Measurements from ENCODE around the gene KSR2. TPM values are rescaled to one million over a fixed set of nuclear protein-coding genes. Genes with fewer than 3 reads are reported as not detected.

Gene KSR2
- total and polyA plus RNA-seq, 2 of the 4 experiments (the other 2 are of a cell fraction), result not detected

DNA sequence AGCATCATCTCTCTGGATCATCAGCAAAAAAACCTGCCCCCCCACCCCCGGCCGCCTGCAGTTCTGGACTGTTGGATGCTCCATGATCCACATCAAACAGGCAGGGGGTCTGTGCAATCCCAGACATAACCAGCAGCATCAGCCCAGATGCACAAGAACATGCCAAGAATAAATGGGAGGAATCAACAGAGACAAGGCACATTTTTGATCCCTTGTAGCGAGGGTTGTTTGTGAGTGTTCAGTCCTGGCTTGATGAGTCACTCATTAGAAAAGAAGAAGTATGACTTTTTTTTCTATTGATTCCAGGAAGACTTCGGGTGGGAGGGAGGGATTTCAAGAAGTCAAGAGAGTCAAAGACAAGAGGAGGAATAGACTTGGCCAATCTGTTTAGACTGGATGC, 244.2 kb downstream of the KSR2 start:
- Histone ChIP-seq H4K91ac (ENCODE audit: insufficient read depth, low read depth, low read length) (no peak overlapping the region), H3K79me1 (ENCODE audit: low read depth in 1 of 2, low read length in 2 of 2) (no peaks in the 10 kb centered on the region), H2AFZ (replicated peaks; ENCODE audit: low read length, poor library complexity) (no peak overlapping the region), H2BK5ac (ENCODE audit: low read depth, low read length, poor library complexity, severe bottlenecking) (no peak overlapping the region), H3K36me3 (ENCODE audit: control insufficient read depth, insufficient read depth, low read length) (no peaks in the 10 kb centered on the region), H2BK15ac (ENCODE audit: low read depth, low read length) (no peak overlapping the region), H2BK120ac (ENCODE audit: low read depth, low read length) (no peak overlapping the region), H3K18ac (ENCODE audit: low read depth, low read length) (no peak overlapping the region), H2AK9ac (replicated peaks; ENCODE audit: low read depth, low read length, poor library complexity) (no peak overlapping the region), H3K4me3 (ENCODE audit: insufficient read depth, low read depth, low read length) (no peak overlapping the region), H4K5ac (ENCODE audit: low read depth, low read length) (no peak overlapping the region), H3K27ac (ENCODE audit: insufficient read depth, low read length) (no peak overlapping the region), H3K14ac (replicated peaks; ENCODE audit: low read depth, low read length) (no peak overlapping the region), H3K9me1 (ENCODE audit: insufficient read depth, low read length) (no peaks in the 10 kb centered on the region), H3K4ac (ENCODE audit: low read depth, low read length) (no peak overlapping the region), H2AK5ac (ENCODE audit: low read depth, low read length) (no peak overlapping the region), H3K4me1 (ENCODE audit: control insufficient read depth, insufficient read depth, low read length) (no peaks in the 10 kb centered on the region), H3K9me3 (ENCODE audit: control insufficient read depth, insufficient read depth, low read length) (peaks cover 24% of the 10 kb centered on the region), H3K4me2 (ENCODE audit: low read depth, low read length) (no peak overlapping the region), H3K9ac (ENCODE audit: low read depth, low read length) (no peak overlapping the region), H3K23ac (ENCODE audit: low read depth, low read length) (no peak overlapping the region), H2BK20ac (ENCODE audit: low read depth, low read length) (no peak overlapping the region), H3K27me3 (ENCODE audit: control insufficient read depth, insufficient read depth, low read length) (no peaks in the 10 kb centered on the region), H4K8ac (ENCODE audit: low read depth in 2 of 2, low read length in 2 of 2) (no peak overlapping the region), H4K20me1 (ENCODE audit: insufficient read depth, low read length) (no peaks in the 10 kb centered on the region), H3K56ac (ENCODE audit: extremely low read depth, insufficient read depth, low read length) (no peak overlapping the region)
- TF ChIP-seq RCOR1 (IDR thresholded peaks at IDR 0.05; ENCODE audit: insufficient replicate concordance, low read length) (no peak), MAZ (IDR thresholded peaks at IDR 0.05; ENCODE audit: borderline replicate concordance, low read depth, low read length) (no peak), SMC3 (IDR thresholded peaks at IDR 0.05; ENCODE audit: low read depth, low read length) (no peak), CEBPB (IDR thresholded peaks at IDR 0.05; ENCODE audit: low read depth, low read length) (no peak), FOS (IDR thresholded peaks at IDR 0.05; ENCODE audit: low read depth, low read length) (no peak), NFE2L2 (IDR thresholded peaks at IDR 0.05; ENCODE audit: low read depth, low read length) (no peak), USF2 (IDR thresholded peaks at IDR 0.05; ENCODE audit: low read depth, low read length) (no peak), ELK1 (IDR thresholded peaks at IDR 0.05; ENCODE audit: borderline replicate concordance, low read depth, low read length) (no peak), RAD21 (IDR thresholded peaks at IDR 0.05; ENCODE audit: low read length) (no peak), RFX5 (IDR thresholded peaks at IDR 0.05; ENCODE audit: low read depth, low read length) (no peak), MXI1 (IDR thresholded peaks at IDR 0.05; ENCODE audit: borderline replicate concordance, low read depth, low read length) (no peak)
- TF ChIP-seq, protein P1, sequence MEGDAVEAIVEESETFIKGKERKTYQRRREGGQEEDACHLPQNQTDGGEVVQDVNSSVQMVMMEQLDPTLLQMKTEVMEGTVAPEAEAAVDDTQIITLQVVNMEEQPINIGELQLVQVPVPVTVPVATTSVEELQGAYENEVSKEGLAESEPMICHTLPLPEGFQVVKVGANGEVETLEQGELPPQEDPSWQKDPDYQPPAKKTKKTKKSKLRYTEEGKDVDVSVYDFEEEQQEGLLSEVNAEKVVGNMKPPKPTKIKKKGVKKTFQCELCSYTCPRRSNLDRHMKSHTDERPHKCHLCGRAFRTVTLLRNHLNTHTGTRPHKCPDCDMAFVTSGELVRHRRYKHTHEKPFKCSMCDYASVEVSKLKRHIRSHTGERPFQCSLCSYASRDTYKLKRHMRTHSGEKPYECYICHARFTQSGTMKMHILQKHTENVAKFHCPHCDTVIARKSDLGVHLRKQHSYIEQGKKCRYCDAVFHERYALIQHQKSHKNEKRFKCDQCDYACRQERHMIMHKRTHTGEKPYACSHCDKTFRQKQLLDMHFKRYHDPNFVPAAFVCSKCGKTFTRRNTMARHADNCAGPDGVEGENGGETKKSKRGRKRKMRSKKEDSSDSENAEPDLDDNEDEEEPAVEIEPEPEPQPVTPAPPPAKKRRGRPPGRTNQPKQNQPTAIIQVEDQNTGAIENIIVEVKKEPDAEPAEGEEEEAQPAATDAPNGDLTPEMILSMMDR (conservative IDR thresholded peaks at IDR 0.05; ENCODE audit: low read depth, low read length), result no peak
- BruUV-seq (replicated peaks), result no TSS peak
- 34% methylated on average over 2 of the region's 4 CpGs; no CpG with 5 or more reads in 1 of the 2 experiments for WGBS, 2 experiments (ENCODE audit: extremely low coverage in 2 of 2, insufficient read length in 1 of 2)
- DNase-seq (no peak), ATAC-seq (ENCODE audit: low read depth) (no peak)
- ChIA-PET POLR2A (ENCODE audit: unreplicated experiment) (no interaction called here), CTCF (no interaction called here)
- intact Hi-C loops (cut with micrococcal nuclease) (no loop called here), dilution Hi-C loops (cut with HindIII; ENCODE audit: low sequenced_read_pairs, unreplicated experiment) (no loop called here), in situ Hi-C loops (cut with MboI; ENCODE audit: low sequenced_read_pairs) (no loop called here)

All from IMR-90 (cell line).